Measurements from ENCODE around the gene KLHL3.

The KLHL3 gene

DNA sequence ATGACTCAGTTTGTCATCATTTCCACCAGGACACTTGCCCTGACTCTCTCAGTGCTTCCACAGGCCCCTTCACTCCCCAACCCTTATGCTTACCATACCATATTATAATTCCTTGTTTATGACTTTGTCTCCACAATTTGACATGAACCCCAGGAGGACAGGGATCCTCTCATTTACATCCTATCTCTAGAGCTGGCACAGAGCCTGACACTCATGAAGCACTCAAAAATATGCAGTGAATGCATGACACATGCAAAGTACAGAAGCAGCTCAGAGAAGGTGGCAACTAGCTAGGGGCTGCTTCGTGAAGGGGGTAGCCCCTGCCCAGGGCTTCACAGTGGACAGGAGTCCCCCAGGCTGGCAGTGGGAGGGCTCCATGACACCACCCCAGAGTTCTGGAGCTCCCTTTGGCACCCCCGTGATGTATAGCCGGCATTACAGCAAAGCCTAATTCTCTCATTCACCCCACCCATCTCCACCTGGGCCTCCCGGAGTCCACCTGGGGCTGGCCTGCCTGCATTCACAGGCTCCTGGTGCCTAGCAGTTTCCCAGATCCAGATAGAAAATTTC, 124.8 kb downstream of the KLHL3 start:
- H3K36me3 ChIP-seq (ENCODE audit: control insufficient read depth, low read length): no peaks in the 10 kb centered on the region
- H3K9me3 ChIP-seq (ENCODE audit: control insufficient read depth, insufficient read depth, low read length): no peaks in the 10 kb centered on the region
- no peak for TF ChIP-seq EZH2phosphoT487 (IDR thresholded peaks at IDR 0.05; ENCODE audit: borderline replicate concordance, low read length)
- no peaks in the 10 kb centered on the region for H4K20me1 ChIP-seq (ENCODE audit: control insufficient read depth, insufficient read depth, low read depth, low read length)
- H3K4me3 ChIP-seq (ENCODE audit: low read length): no peak overlapping the region
- H3K79me2 ChIP-seq (ENCODE audit: control insufficient read depth, low read length): no peaks in the 10 kb centered on the region
- no peaks in the 10 kb centered on the region for H3K9me2 ChIP-seq (replicated peaks; ENCODE audit: control insufficient read depth, low read length)
- peaks cover 19% of the 10 kb centered on the region for H3K27me3 ChIP-seq (ENCODE audit: control insufficient read depth, low read length)
- no peak overlapping the region for H3K4me2 ChIP-seq (ENCODE audit: low read length)
- H3F3A ChIP-seq (ENCODE audit: control insufficient read depth, insufficient read depth): no peaks in the 10 kb centered on the region
- H3K4me1 ChIP-seq (ENCODE audit: control insufficient read depth, low read length): no peaks in the 10 kb centered on the region
- H3K27ac ChIP-seq (ENCODE audit: low read depth, low read length): no peak overlapping the region

DNA sequence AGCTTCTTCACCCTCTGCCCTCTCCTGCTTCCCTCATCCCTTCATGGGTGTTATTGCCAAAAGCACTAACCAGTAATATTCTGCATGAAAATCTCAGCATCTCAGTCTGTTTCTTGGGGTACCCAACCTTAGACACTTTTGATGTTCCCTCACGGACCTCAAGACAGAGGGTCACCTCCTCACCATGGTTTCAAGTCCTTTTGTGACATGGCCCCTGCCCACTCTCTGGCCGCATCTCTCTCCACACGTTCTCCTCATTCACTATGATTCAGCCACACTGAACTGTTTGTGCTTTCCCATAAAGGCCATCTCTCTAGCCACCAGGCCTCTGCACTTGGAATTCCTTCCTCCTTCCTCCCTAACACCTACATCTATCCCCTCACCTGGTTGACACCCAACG, 125.3 kb downstream of the KLHL3 start:
- TF ChIP-seq EZH2phosphoT487 (IDR thresholded peaks at IDR 0.05; ENCODE audit: borderline replicate concordance, low read length): no peak
- TF ChIP-seq, protein P1, sequence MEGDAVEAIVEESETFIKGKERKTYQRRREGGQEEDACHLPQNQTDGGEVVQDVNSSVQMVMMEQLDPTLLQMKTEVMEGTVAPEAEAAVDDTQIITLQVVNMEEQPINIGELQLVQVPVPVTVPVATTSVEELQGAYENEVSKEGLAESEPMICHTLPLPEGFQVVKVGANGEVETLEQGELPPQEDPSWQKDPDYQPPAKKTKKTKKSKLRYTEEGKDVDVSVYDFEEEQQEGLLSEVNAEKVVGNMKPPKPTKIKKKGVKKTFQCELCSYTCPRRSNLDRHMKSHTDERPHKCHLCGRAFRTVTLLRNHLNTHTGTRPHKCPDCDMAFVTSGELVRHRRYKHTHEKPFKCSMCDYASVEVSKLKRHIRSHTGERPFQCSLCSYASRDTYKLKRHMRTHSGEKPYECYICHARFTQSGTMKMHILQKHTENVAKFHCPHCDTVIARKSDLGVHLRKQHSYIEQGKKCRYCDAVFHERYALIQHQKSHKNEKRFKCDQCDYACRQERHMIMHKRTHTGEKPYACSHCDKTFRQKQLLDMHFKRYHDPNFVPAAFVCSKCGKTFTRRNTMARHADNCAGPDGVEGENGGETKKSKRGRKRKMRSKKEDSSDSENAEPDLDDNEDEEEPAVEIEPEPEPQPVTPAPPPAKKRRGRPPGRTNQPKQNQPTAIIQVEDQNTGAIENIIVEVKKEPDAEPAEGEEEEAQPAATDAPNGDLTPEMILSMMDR (IDR thresholded peaks at IDR 0.05; ENCODE audit: low read depth, low read length, poor library complexity, severe bottlenecking): no peak
- no peaks in the 10 kb centered on the region for H3K36me3 ChIP-seq (ENCODE audit: control insufficient read depth, low read length)
- no peaks in the 10 kb centered on the region for H3K9me3 ChIP-seq (ENCODE audit: control insufficient read depth, insufficient read depth, low read length)
- H3K27ac ChIP-seq (ENCODE audit: low read depth, low read length): no peak overlapping the region
- H3F3A ChIP-seq (ENCODE audit: control insufficient read depth, insufficient read depth): no peaks in the 10 kb centered on the region
- H3K4me2 ChIP-seq (ENCODE audit: low read length): no peak overlapping the region
- no peaks in the 10 kb centered on the region for H4K20me1 ChIP-seq (ENCODE audit: control insufficient read depth, insufficient read depth, low read depth, low read length)
- H3K79me2 ChIP-seq (ENCODE audit: control insufficient read depth, low read length): no peaks in the 10 kb centered on the region
- H3K4me3 ChIP-seq (ENCODE audit: low read length): no peak overlapping the region
- H3K4me1 ChIP-seq (ENCODE audit: control insufficient read depth, low read length): no peaks in the 10 kb centered on the region
- peaks cover 19% of the 10 kb centered on the region for H3K27me3 ChIP-seq (ENCODE audit: control insufficient read depth, low read length)
- H3K9me2 ChIP-seq (replicated peaks; ENCODE audit: control insufficient read depth, low read length): no peaks in the 10 kb centered on the region

DNA sequence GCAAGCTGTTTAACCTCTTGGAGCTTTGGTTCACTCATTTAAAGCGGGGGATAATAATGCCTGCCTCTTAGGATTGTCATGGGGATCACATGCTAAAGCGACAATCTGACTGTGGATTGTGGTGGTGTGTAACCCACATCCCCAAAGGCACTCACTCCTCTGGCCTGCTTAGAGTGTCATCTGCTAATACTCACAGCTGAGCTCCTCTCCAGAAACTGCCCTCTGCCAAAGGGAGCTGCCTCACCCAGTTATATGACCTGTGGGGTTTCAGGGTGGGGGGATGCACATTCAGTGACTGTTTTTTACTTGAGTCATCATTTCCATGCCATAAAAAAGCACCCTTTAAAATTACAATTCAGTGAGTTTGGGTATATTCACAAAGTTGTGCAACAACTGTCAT, 126.8 kb downstream of the KLHL3 start:
- Histone ChIP-seq H3K4me2 (ENCODE audit: low read length) (no peak overlapping the region), H3K27ac (ENCODE audit: low read depth, low read length) (no peak overlapping the region), H3F3A (ENCODE audit: control insufficient read depth, insufficient read depth) (no peaks in the 10 kb centered on the region), H3K9me3 (ENCODE audit: control insufficient read depth, insufficient read depth, low read length) (no peaks in the 10 kb centered on the region), H3K36me3 (ENCODE audit: control insufficient read depth, low read length) (no peaks in the 10 kb centered on the region), H3K4me3 (ENCODE audit: low read length) (no peak overlapping the region), H3K79me2 (ENCODE audit: control insufficient read depth, low read length) (no peaks in the 10 kb centered on the region), H3K9me2 (replicated peaks; ENCODE audit: control insufficient read depth, low read length) (no peaks in the 10 kb centered on the region), H4K20me1 (ENCODE audit: control insufficient read depth, insufficient read depth, low read depth, low read length) (no peaks in the 10 kb centered on the region), H3K4me1 (ENCODE audit: control insufficient read depth, low read length) (no peaks in the 10 kb centered on the region), H3K27me3 (ENCODE audit: control insufficient read depth, low read length) (peaks cover 22% of the 10 kb centered on the region)
- TF ChIP-seq, protein P1 (IDR thresholded peaks at IDR 0.05; ENCODE audit: low read depth, low read length, poor library complexity, severe bottlenecking): no peak
- TF ChIP-seq EZH2phosphoT487 (IDR thresholded peaks at IDR 0.05; ENCODE audit: borderline replicate concordance, low read length): no peak

DNA sequence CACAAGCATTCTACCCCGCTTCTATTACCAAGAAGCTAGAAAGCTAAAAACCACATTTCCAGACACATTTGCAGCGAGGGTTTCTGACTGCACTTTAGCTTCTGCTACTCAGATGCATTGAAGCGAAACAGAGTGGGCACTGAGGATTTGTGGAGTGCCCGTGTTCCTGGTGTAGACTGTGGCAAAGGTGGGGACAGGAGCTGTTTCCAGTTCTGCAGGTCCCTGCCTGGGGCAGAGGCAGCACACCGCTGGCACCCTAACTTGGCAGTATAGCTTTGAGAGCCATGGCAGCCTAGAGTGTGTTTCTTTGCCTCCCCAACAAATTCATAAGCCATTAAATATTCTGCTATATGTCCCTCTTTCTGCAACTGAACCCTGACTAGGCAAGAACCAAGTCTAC, 128.1 kb downstream of the KLHL3 start:
- H3K27me3 ChIP-seq (ENCODE audit: control insufficient read depth, low read length): peaks cover 22% of the 10 kb centered on the region
- no peak for TF ChIP-seq EZH2phosphoT487 (IDR thresholded peaks at IDR 0.05; ENCODE audit: borderline replicate concordance, low read length)
- TF ChIP-seq, protein P1 (IDR thresholded peaks at IDR 0.05; ENCODE audit: low read depth, low read length, poor library complexity, severe bottlenecking): no peak
- no peaks in the 10 kb centered on the region for H3F3A ChIP-seq (ENCODE audit: control insufficient read depth, insufficient read depth)
- no peaks in the 10 kb centered on the region for H3K4me1 ChIP-seq (ENCODE audit: control insufficient read depth, low read length)
- no peak overlapping the region for H3K4me3 ChIP-seq (ENCODE audit: low read length)
- H3K36me3 ChIP-seq (ENCODE audit: control insufficient read depth, low read length): no peaks in the 10 kb centered on the region
- H4K20me1 ChIP-seq (ENCODE audit: control insufficient read depth, insufficient read depth, low read depth, low read length): no peaks in the 10 kb centered on the region
- no peak overlapping the region for H3K4me2 ChIP-seq (ENCODE audit: low read length)
- no peaks in the 10 kb centered on the region for H3K9me3 ChIP-seq (ENCODE audit: control insufficient read depth, insufficient read depth, low read length)
- no peaks in the 10 kb centered on the region for H3K9me2 ChIP-seq (replicated peaks; ENCODE audit: control insufficient read depth, low read length)
- no peaks in the 10 kb centered on the region for H3K79me2 ChIP-seq (ENCODE audit: control insufficient read depth, low read length)
- H3K27ac ChIP-seq (ENCODE audit: low read depth, low read length): no peak overlapping the region
